Thyroid gland (tissue), 4 donors: ENCODE data around the gene MXI1.

ENCODE experiments used
- POLR2A ChIP-seq, 2 donors: fragments of 450-650 bp; IDR thresholded peaks; one replicate each; pipeline ENCODE4 v1.6.1; 2017; ENCODE audit warnings: antibody characterized with exemption in 2 of 2, mild to moderate bottlenecking in 2 of 2, moderate library complexity in 1 of 2
- TF ChIP-seq, protein P1 (sequence below), 6 experiments: fragments of 200-600 bp in 3 of 6; fragments of 450-650 bp in 3 of 6; sonication (generic) in 3 of 6; IDR thresholded peaks; one replicate each; pipeline ENCODE4 v1.5.1; 2016 to 2019; ENCODE audit warnings: antibody characterized with exemption in 6 of 6, mild to moderate bottlenecking in 2 of 6, inconsistent platforms in 1 of 6, moderate library complexity in 1 of 6

DNA sequence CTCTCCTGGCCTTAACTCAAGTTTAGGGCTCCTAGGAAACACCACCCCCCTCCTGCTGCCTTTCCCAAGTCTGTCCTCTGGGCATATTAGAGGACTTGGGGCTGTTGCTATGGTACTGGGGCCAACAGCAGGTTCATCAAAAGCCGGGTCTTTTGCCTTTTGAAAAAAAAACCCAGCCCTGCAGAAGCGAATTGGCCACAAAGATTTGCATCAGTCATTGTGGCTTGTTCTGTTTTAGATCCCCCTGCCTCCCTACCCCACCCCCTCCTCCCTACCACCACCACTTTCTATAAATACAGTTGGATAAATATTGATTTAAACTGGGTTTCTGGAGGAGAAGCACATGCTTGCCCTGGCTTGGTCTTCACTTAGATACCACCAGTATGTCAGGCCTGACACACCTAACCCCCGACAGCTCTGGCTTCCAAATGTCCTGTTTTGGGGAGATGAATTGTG is 7.0 kb downstream of the MXI1 start:
- no peak for TF ChIP-seq POLR2A (IDR thresholded peaks at IDR 0.05)
- TF ChIP-seq, protein P1, sequence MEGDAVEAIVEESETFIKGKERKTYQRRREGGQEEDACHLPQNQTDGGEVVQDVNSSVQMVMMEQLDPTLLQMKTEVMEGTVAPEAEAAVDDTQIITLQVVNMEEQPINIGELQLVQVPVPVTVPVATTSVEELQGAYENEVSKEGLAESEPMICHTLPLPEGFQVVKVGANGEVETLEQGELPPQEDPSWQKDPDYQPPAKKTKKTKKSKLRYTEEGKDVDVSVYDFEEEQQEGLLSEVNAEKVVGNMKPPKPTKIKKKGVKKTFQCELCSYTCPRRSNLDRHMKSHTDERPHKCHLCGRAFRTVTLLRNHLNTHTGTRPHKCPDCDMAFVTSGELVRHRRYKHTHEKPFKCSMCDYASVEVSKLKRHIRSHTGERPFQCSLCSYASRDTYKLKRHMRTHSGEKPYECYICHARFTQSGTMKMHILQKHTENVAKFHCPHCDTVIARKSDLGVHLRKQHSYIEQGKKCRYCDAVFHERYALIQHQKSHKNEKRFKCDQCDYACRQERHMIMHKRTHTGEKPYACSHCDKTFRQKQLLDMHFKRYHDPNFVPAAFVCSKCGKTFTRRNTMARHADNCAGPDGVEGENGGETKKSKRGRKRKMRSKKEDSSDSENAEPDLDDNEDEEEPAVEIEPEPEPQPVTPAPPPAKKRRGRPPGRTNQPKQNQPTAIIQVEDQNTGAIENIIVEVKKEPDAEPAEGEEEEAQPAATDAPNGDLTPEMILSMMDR (IDR thresholded peaks at IDR 0.05): no peak
